Measurements from ENCODE around the gene SHC1.

Gene SHC1

GRCh38 chr1:155007251-155007828, 36.8 kb upstream of the SHC1 start:
- no peak for DNase-seq

GRCh38 chr1:155006601-155007101, 36.1 kb upstream of the SHC1 start:
- peak; percentile 29 for DNase-seq

- DNase-seq, result no peak
Observed at GRCh38 chr1:155005076-155006011, 34.8 kb upstream of the SHC1 start.

- no peak for DNase-seq
Observed at GRCh38 chr1:155004352-155005075, 34.0 kb upstream of the SHC1 start.

DNA sequence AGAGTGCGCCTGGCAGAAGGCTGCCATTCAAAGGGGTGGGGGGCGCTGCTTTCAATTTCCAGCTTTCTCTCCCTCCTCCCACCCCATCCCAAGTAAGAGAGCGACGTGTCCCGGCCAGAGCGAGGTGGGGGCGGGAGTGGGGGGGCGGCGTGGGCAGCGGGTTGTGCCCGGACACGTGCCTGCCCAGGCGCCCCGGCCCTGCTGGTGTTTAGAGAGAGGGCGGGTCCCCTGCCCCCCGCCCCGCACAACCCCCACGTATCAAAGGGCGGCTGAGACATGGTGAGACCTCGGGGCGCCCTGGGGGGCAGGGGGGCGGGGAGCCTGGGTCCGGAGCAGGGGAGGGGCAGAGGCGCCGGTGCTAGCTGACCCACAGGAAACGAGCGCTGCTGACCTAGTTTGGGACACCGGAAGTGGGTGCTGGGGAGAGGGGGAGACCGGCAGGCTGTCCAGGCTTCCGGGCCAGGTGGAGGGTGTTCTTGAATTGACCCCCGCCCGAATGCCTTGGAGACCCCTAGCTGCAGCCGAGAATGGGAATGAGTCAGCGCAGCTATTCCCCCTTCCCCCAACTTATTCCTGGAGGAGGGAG, 33.3 kb upstream of the SHC1 start:
- DNase-seq, result peak; percentile 66

DNA sequence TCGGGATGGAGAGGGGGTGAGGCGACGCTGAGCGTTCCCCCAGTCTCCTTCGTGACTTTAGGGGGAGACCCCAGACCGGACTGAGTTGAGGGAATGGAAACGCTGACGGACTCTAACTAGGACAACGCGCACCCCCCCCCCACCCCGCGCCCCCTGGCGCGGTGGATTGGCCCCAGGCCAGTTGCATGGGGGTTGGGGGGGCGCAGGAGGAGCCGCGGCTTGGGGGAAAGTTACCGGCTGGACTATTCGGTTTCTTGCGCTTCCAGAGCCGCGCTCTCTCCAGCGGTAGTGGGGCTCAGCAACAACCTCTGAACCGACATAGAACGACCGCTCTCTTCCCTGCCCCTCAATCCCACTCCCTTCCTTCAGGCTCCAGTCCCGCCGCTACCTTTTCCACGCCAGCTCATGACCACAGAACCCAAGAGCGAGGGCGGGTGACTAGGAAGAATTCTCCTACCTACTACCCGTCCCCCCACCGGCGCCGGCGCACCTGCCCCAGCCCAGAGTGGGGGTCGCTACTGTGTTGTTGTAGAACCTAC, 32.7 kb upstream of the SHC1 start:
- DNase-seq, result peak; percentile 64

DNA sequence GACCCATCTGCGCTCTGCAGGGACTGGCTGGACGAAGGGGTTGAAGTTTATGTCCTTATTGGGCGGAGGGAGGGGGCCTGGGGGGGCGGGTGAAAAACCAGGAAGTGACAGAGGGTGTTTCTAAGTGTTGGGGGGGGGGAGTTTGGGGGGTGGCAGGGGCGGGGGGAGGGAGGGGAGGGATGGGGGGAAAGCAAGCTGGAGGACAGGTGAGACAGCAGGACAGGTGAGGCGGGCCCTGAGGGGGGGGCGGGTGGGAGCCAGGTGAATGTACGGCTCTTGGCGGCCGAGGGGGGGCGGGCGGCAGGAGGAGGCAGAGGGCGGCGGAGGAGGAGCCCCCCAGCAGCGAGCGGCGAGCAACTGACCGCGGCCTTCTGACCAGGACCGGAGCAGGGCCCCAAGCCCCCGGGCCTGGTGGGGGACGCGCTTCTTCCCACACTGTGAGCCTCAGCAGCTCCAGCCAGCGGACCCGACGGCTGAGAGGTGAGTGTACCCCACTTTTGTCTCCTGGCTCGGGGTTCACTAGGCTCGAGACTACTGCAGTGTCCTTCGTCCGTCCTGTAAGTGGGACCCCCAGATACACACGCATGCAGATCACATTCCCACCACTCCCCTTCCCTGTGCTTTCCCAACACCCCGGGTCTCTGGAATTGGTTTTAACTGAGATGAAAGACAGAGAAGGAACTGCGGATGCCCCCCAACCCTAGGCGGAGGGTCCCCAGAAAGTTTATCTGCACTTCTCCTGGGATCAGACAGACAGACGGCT, 32.1 kb upstream of the SHC1 start, which contains the start of gene ZBTB7B:
ZBTB7B (plus strand) TSS at position 339 of the 763 bp plus-strand sequence. CDS start 11,859 bp downstream, outside the sequence.
- DNase-seq, result no peak

GRCh38 chr1:155001675-155002463, 31.3 kb upstream of the SHC1 start:
- DNase-seq, result peak; percentile 100

GRCh38 chr1:155001425-155001674, 30.8 kb upstream of the SHC1 start:
- DNase-seq, result no peak

DNA sequence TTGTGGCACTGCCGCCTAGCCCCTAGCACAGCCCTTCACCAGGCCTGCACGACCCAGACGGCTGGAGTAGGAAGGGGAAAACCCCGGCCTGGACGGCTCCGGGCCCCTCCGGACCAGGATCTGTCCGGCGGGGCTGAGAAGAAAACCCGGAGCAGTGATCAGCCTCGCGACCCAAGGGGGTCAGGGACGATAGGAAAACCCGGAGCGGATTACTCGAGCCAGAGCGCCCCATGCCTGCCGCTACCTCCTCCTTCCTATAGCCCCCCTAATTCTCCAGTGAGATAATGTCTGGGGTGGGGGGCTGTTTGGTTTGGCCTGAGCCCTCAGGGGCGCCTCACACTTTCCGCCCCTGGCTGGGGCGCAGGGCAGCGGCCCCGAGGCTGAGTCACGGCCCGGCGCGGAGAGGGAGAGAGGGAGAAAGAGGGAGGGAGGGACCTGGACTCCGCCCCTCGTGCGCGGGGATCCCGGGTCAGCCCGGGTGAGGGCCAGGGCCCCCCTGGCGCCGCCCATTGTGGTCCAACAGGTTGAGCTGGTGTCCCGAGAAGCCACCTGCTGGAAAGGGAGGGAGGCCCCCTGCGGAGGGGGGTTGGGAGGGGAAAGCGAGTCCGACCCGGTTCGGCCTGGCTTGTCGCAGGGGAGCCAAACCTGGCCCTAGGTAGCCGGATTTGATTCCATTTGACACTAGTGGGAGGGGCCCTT, 30.3 kb upstream of the SHC1 start:
- DNase-seq, result peak; percentile 99

- DNase-seq, result no peak
Observed at GRCh38 chr1:155000411-155000725, 29.8 kb upstream of the SHC1 start.

- peak; percentile 91 for DNase-seq
Observed at GRCh38 chr1:154999571-155000410, 29.2 kb upstream of the SHC1 start.

- peak; percentile 80 for DNase-seq
Observed at GRCh38 chr1:154998818-154999570, 28.4 kb upstream of the SHC1 start.

GRCh38 chr1:154998201-154998780, 27.7 kb upstream of the SHC1 start:
- no peak for DNase-seq

DNA sequence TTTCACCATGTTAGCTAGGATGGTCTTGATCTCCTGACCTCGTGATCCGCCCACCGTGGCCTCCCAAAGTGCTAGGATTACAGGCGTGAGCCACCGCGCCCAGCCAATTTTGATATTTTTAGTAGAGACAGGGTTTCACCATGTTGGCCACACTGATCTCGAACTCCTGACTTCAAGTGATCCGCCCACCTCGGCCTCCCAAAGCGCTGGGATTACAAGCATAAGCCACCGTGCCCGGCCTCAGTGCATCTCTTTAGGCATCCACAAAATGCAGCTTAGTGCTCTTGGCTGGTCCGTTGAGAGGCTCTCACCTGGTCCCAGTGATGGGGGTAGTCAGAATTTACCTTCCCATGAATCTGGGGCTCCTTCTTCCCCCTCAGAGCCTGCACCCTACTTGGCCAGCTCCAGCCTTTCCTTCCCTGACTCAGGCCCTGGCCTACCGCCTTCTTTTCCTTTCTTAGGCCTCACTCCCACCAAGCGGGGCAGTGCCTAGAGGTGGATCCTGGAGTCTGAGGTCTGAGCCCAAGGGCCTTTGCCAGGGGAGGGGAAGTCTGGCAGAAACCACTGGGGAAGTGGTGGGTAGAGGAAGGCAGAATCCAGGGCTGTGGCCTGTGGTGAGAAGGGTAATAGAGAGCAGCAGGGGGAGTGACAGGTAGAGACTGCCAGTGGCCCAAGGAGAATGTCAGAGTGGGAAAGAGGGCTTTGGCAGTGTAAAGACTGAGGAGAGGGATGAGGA, 26.6 kb upstream of the SHC1 start:
- no peak for DNase-seq

GRCh38 chr1:154995301-154995983, 24.9 kb upstream of the SHC1 start:
- DNase-seq, result peak; percentile 62

DNA sequence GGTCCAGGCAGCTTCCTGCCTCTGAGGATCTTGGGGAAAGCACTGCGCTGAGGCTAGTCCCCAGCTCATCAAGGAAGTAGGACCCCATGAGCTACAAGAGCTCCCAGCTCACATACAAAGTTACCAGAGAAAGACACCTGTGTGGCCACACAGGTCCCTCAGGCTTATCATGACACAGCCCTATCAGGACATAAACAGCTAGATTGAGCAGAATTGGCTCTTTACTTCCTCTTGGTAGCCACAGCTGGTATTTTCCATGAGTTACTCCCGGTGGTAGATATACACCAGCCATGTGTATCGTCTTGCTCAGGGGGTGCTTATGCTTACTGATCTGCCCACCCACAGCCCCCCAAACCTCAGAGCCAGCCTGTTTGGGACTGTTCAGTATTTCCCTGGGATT, 24.0 kb upstream of the SHC1 start:
- DNase-seq, result peak; percentile 41

DNA sequence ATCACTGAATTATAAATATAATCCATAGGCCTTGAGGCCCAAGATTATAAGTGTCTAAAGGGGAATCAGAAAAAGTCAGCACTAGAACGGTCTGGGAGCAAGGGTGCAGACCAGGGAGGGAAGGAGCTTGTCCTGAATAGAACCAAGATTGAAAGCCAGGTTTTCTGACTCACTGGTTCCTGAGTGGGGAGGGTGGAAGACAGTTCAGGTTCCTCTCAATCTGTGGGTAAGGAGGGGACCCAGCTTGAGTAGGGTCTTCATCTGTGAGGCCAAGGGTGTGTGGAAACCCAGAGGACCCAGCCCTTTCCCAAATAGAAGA, 23.7 kb upstream of the SHC1 start:
- no peak for DNase-seq

Measured in DMS53 (cell line).